ENCODE measurements around the gene SLF2. TPM values are rescaled to one million over a fixed set of nuclear protein-coding genes. Genes with fewer than 3 reads are reported as not detected.
A peak's percentile ranks its signal among the peaks of the same experiment; 100 is the strongest.

Gene SLF2
- total RNA-seq, 4 donors from 2014 or later, result 34.1 to 47.9 (median 40.4) TPM

GRCh38 chr10:100986952-100987684 lies 74.4 kb downstream of the SLF2 start, which contains the start of the genes MRPL43 and TWNK:
MRPL43 (minus strand) TSS chr10:100987497; CDS start chr10:100987443, 54 bp downstream.
TWNK (plus strand) TSS chr10:100987543; CDS start chr10:100988211, 668 bp downstream.
- no peaks in the 10 kb centered on the region for H3K27me3 ChIP-seq
- peak within 1 kb of the TSS; percentile 37 to 69 (median 55) for H3K27ac ChIP-seq
- intact Hi-C loops (cut with DNase I), result no loop called here
- H3K4me3 ChIP-seq (replicated peaks in 1 of 3), result peak within 1 kb of the TSS; percentile 79 to 98 (median 89)
- TF ChIP-seq CTCF (IDR thresholded peaks at IDR 0.05) (no peak), POLR2A (IDR thresholded peaks at IDR 0.05) (peak in 1 of 2 donors; percentile 59)
- H3K36me3 ChIP-seq, result peaks cover 4 to 18% of the 10 kb centered on the region in 2 donors
- H3K9me3 ChIP-seq, result no peaks in the 10 kb centered on the region
- WGBS, 2 donors, result 0 to 1% methylated on average over 44 to 53 of the region's 75 CpGs
- peak; percentile 82 to 83 for DNase-seq
- H3K4me1 ChIP-seq, result peaks cover 18 to 26% of the 10 kb centered on the region in 2 donors

- Histone ChIP-seq H3K36me3 (peaks cover 4 to 18% of the 10 kb centered on the region in 2 donors), H3K4me1 (peaks cover 18 to 26% of the 10 kb centered on the region in 2 donors), H3K4me3 (replicated peaks in 1 of 3) (peak overlapping the region; percentile 79 to 98 (median 89)), H3K27ac (peak overlapping the region in 1 of 3 donors; percentile 69), H3K27me3 (no peaks in the 10 kb centered on the region), H3K9me3 (no peaks in the 10 kb centered on the region)
- intact Hi-C loops (cut with DNase I), result no loop called here
- WGBS, 2 donors, result 1 to 3% methylated on average over 15 of the region's 15 CpGs
- TF ChIP-seq POLR2A (IDR thresholded peaks at IDR 0.05) (no peak), CTCF (IDR thresholded peaks at IDR 0.05) (no peak)
- DNase-seq, result no peak
Observed at GRCh38 chr10:100987685-100988049, 74.9 kb downstream of the SLF2 start.

GRCh38 chr10:100988166-100988565 lies 75.4 kb downstream of the SLF2 start:
- no peaks in the 10 kb centered on the region for H3K27me3 ChIP-seq
- WGBS, 2 donors, result 60 to 83% methylated on average over 1 to 7 of the region's 10 CpGs
- no peaks in the 10 kb centered on the region for H3K9me3 ChIP-seq
- DNase-seq, result no peak
- no peak overlapping the region for H3K27ac ChIP-seq
- peak overlapping the region in 1 of 3 donors; percentile 89 for H3K4me3 ChIP-seq (replicated peaks in 1 of 3)
- TF ChIP-seq CTCF (IDR thresholded peaks at IDR 0.05), result no peak
- no peak for TF ChIP-seq POLR2A (IDR thresholded peaks at IDR 0.05)
- intact Hi-C loops (cut with DNase I), result no loop called here
- H3K4me1 ChIP-seq, result peaks cover 18 to 26% of the 10 kb centered on the region in 2 donors
- H3K36me3 ChIP-seq, result peaks cover 4 to 18% of the 10 kb centered on the region in 2 donors

GRCh38 chr10:100989088-100989487 lies 76.3 kb downstream of the SLF2 start:
- no peak overlapping the region for H3K4me3 ChIP-seq (replicated peaks in 1 of 3)
- no peak for DNase-seq
- TF ChIP-seq POLR2A (IDR thresholded peaks at IDR 0.05) (no peak), CTCF (IDR thresholded peaks at IDR 0.05) (no peak)
- no peaks in the 10 kb centered on the region for H3K27me3 ChIP-seq
- intact Hi-C loops (cut with DNase I), result no loop called here
- no peaks in the 10 kb centered on the region for H3K9me3 ChIP-seq
- H3K36me3 ChIP-seq, result peaks cover 0 to 18% of the 10 kb centered on the region in 2 donors
- peaks cover 18 to 26% of the 10 kb centered on the region in 2 donors for H3K4me1 ChIP-seq
- 94 to 95% methylated on average over 21 of the region's 21 CpGs for WGBS, 2 donors
- H3K27ac ChIP-seq, result no peak overlapping the region
